HG02840 (cell line): ENCODE data around the gene AZU1.
"Not testable (repeated sequence)": the region's sequence is repeated elsewhere in the genome, so short reads cannot be mapped to it uniquely, and the experiment has no call there.

ENCODE experiments used
- ATAC-seq: cut with Tn5 transposase; IDR thresholded peaks from one replicate; pipeline ENCODE4 v1.9.1; 2021; ENCODE audit warnings: mild to moderate bottlenecking, moderate library complexity, moderate number of reproducible peaks; ENCODE audit not compliant: unreplicated experiment, low FRiP score

The AZU1 gene

GRCh38 chr19:824885-825284, 2.8 kb upstream of the AZU1 start:
- ATAC-seq: no peak

DNA sequence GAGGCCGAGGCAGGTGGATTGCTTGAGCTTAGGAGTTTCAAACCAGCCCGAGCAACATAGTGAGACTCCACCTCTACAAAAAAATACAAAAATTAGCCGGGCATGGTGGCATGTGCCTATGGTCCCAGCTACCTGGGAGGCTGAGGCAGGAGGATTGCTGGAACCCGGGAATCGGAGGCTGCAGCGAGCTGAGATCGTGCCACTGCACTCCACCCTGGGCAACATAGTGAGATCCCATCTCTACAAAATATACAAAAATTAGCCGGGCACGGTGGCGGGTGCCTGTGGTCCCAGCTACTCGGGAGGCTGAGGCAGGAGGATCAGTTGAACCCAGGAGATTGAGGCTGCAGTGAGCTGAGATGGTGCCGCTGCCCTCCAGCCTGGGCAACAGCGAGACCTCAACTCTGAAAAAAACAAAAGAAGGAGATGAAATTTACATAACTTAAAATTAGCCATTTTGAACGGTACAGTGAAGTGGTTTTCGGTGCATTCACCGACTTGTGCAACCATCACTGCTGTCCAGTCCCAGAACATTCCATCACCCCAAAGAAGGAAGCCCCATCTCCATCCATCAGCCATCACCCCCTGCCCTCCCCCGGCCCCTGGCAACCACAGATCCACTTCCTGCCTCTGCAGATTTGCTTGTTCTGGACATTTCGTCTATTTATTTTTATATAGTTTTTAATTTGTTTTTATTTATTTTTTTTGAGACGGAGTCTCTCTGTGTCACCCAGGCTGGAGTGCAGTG, 1.6 kb upstream of the AZU1 start:
- ATAC-seq: no peak

- no peak for ATAC-seq
Observed at GRCh38 chr19:827314-827709, 325 bp upstream of the AZU1 start.

- ATAC-seq: no peak
Observed at GRCh38 chr19:829129-829758, 1.6 kb downstream of the AZU1 start.

DNA sequence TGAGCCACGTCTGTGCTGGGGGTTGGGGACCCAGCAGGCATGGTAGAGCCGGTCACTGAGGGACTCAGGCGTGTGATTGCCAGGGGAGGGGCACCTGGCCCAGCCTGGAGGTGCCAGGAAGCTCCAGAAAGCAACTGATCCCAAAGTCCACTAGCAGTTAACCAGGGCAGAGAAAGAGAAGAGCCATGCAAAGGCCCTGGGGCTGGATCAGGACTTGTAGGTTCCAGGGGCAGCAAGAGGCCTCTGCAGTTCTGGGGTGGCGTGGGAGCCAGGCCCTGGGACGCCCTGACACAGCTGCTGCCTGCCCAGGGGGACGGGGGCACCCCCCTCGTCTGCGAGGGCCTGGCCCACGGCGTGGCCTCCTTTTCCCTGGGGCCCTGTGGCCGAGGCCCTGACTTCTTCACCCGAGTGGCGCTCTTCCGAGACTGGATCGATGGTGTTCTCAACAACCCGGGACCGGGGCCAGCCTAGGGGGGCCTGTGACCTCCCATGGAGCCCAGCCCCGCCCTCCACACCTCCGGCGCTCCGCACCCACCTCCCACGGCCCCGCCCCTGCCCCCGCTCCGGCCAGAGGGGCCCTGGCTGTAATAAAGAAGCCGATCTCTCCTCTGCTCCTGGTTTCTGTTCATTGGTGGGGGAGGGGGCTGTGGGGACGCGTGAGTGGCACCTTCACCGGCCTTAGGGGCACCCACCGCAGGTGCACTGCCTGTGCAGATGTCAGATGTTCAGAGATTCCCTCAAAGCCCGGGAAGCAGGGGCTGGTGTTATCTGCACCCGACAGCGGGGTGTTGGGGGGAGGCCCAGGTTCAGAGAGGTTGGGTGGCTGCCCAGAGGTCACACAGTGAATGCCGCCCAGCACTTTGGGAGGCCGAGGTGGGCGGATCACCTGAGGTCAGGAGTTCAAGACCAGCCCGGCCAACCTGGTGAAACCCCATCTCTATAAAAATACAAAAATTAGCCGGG, 4.1 kb downstream of the AZU1 start:
- ATAC-seq: no peak

GRCh38 chr19:834216-834615, 6.6 kb downstream of the AZU1 start:
- ATAC-seq: no peak

DNA sequence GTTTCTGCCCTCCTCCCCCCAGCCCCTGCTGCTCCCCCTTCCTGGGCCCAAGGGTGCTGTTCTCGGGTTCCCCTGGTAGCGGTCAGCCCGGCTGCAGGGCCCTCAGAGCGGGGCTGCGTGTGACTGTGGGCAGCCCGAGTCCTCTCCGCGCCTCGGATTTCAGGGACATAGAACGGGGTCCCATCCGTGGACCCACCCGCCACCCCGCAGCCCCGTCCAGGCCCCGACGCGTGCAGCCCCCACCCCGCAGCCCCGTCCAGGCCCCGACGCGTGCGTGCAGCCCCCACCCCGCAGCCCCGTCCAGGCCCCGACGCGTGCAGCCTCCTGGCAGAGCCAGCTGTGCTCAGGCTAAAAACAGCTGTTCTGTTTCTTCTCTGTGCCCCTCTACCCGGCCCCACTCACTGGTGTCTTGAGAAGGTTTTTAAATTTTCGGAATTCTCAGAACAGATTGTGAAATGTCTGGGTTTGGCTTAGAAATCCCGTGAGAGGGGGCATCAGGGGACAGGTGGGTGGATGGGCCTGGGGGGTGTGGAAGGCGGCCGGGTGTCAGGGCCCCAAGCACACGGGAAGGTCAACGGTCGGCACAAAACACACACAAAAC, 7.7 kb downstream of the AZU1 start:
- no peak for ATAC-seq

DNA sequence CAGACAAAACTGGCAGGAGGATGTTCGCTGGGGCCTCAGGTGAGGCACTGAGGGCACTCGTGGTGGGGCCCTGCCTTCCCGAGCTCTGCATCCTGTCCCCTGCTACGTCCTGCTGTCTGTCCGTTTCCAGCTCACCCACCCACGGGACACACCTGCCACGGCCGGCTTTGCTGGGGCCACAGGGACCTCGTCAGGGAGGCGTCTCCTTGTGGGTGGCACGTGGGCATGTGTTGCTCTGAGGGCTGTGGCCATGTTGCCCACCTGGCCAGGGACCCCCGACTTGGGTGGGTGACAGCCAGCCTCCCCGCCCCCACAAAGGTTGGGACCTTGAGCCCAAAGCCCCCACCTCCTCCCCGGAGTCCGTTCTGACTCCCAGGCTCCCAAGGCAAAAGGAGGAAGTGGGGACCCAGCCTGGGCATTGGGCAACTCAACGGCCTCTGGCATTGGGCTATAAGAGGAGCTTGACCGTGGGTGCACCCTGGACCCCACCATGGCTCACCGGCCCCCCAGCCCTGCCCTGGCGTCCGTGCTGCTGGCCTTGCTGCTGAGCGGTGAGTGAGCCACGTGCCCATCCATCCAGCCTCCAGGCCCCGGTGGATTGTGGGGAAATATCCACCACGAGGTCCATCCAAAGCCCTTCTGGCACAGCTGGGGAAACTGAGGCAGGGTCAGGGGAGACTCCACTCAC, 13.0 kb downstream of the AZU1 start, which contains the start of gene PRTN3:
TSS of gene PRTN3 (plus strand) at position 481 of the 688 bp plus-strand sequence. CDS start at position 491, 10 bp downstream.
- ATAC-seq: no peak

GRCh38 chr19:842802-843179, 15.2 kb downstream of the AZU1 start:
- ATAC-seq: not testable (repeated sequence)

- no peak for ATAC-seq
Observed at GRCh38 chr19:843180-843835, 15.7 kb downstream of the AZU1 start.

DNA sequence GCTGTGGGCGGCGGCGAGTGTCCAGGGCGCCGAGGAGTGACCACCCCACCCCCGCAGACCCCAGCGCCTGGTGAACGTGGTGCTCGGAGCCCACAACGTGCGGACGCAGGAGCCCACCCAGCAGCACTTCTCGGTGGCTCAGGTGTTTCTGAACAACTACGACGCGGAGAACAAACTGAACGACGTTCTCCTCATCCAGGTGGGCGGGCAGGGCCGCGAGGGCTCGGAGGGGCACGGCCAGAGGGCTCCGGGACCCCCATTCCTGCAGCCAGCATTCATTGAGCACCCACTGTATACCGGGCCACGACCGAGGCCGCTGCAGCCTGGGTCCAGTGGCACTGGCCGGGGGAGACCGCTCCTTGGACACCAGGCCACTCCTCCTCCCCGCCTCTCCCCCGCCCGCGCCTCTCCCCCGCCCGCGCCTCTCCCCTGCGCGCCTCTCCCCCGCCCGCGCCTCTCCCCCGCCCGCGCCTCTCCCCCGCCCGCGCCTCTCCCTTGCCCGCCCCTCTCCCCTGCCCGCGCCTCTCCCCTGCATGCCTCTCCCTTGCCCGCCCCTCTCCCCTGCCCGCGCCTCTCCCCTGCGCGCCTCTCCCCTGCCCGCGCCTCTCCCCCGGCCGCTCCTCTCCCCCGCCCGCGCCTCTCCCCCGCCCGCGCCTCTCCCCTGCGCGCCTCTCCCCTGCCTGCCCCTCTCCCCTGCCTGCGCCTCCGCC, 16.4 kb downstream of the AZU1 start:
- ATAC-seq: no peak

DNA sequence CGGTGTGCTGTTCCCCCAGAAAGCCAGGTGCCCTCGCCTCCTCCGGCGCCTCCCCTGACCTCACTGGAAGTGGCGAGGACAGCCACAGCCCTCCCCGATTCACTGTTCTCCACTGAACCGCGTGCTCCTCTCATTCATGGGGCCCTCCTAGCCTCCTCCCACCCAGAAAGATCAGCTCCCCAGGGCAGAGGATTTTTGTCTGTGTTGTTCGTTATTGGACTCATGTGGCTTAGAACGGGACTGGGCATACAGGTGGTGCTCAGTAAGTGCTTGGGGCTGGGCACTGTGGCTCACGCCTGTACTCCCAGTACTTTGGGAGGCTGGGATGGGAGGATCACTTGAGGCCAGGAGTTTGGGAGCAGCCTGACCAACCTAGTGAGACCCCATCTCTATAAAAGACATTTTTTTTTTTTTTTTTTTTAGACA, 16.9 kb downstream of the AZU1 start:
- no peak for ATAC-seq

GRCh38 chr19:845707-846521, 18.3 kb downstream of the AZU1 start:
- no peak for ATAC-seq

DNA sequence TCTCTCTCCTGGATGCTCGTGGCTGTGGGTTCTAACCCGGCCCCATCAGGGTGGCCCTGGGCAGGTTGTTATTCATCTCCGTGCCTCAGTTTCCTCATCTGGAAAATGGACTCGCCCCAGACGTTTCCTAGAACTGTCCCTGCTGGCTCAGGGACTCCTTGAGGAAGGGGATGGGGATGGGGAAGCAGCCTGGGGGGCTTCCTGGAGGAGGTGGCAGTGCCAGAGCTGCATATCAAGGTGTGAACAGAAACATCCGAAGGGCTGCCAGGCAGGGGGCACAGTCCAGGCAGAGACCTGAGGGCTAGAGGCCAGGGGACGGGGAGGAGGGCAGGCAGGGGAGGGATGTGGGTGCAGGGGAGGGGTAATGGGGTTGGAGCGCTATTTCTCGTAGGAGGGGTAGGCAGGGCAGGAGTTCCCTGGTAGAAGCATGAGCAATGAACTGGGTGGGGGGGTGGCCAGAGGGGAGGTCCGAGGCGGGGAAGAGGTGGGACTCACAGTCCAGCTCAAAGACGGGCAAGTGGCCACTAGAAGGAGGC, 20.8 kb downstream of the AZU1 start:
- no peak for ATAC-seq

- ATAC-seq: not testable (repeated sequence)
Observed at GRCh38 chr19:849195-849594, 21.6 kb downstream of the AZU1 start.

- ATAC-seq: no peak
Observed at GRCh38 chr19:850221-850978, 22.8 kb downstream of the AZU1 start.

- no peak for ATAC-seq
Observed at GRCh38 chr19:850979-851335, 23.3 kb downstream of the AZU1 start.
